SK-N-SH (cell line): ENCODE measurements around the gene SLC6A17. TPM values are rescaled to one million over a fixed set of nuclear protein-coding genes. Genes with fewer than 3 reads are reported as not detected.

Experiments used
- CTCF ChIA-PET: fragments of 300-600, 350-600 bp; formaldehyde crosslinking; extraction: SDS; loops from one replicate; lab custom pipeline; 2021; lab: Yijun Ruan, JAX
- POLR2A ChIA-PET: fragments of 350-600 bp; sonication (Branson Sonifier 250); formaldehyde crosslinking; extraction: SDS; loops from one replicate; lab custom pipeline; 2020; ENCODE audit warnings: antibody characterized with exemption, inconsistent platforms; lab: Yijun Ruan, JAX
- DNase-seq: peaks from one replicate; pipeline ENCODE4 v3.0.0; 2012
- H2AFZ ChIP-seq: fragments of 200-600 bp; sonication (generic); 2 replicates; pipeline ENCODE4 v1.8.1; 2016; ENCODE audit warnings: antibody characterized with exemption, mild to moderate bottlenecking, low read depth
- H3F3A ChIP-seq: fragments of 200-600 bp; sonication (generic); replicated peaks from 2 replicates; pipeline ENCODE3; 2016; ENCODE audit warnings: antibody characterized with exemption, mild to moderate bottlenecking; ENCODE audit not compliant: insufficient read depth
- H3K27ac ChIP-seq, 2 experiments: fragments of 200-500 bp in 1 of 2; fragments of 200-600 bp in 1 of 2; sonication (Bioruptor generic) in 1 of 2; sonication (generic), shearing (Covaris generic) in 1 of 2; 2 replicates each; pipeline versions ENCODE4 v1.5.1 to v1.6.1; 2014 to 2016; ENCODE audit warnings: low read depth in 2 of 2, inconsistent platforms in 1 of 2, low read length in 1 of 2, mild to moderate bottlenecking in 1 of 2, mixed read lengths in 1 of 2
- H3K27me3 ChIP-seq: fragments of 200-600 bp; sonication (generic), shearing (Covaris generic); 2 replicates; pipeline ENCODE4 v1.6.1; 2016; ENCODE audit warnings: mixed run types; ENCODE audit not compliant: insufficient read depth
- H3K36me3 ChIP-seq, 2 experiments: fragments of 200-500 bp in 1 of 2; fragments of 200-600 bp in 1 of 2; sonication (Bioruptor generic) in 1 of 2; sonication (generic) in 1 of 2; replicated peaks in 1 of 2; 2 replicates each; pipeline versions ENCODE3 to v1.5.1; 2014 to 2016; ENCODE audit warnings: low read length in 1 of 2, mild to moderate bottlenecking in 1 of 2; ENCODE audit not compliant: insufficient read depth in 2 of 2, control insufficient read depth in 1 of 2
- H3K4me1 ChIP-seq, 2 experiments: fragments of 200-500 bp in 1 of 2; fragments of 200-600 bp in 1 of 2; sonication (Bioruptor generic) in 1 of 2; sonication (generic), shearing (Covaris generic) in 1 of 2; 2 replicates each; pipeline versions ENCODE4 v1.5.1 to v1.6.1; 2014 to 2016; ENCODE audit warnings: low read depth in 1 of 2, low read length in 1 of 2, mixed run types in 1 of 2; ENCODE audit not compliant: insufficient read depth in 2 of 2, control insufficient read depth in 1 of 2
- H3K4me2 ChIP-seq: fragments of 200-600 bp; sonication (generic), shearing (Covaris generic); 2 replicates; pipeline ENCODE4 v1.6.1; 2017; ENCODE audit warnings: mixed run types
- H3K4me3 ChIP-seq, 2 experiments: fragments of 200-500 bp in 1 of 2; fragments of 200-600 bp in 1 of 2; sonication (Bioruptor generic) in 1 of 2; sonication (generic), shearing (Covaris generic) in 1 of 2; 2 replicates each; pipeline versions ENCODE4 v1.5.1 to v1.8.1; 2014 to 2016; ENCODE audit warnings: low read depth in 2 of 2, inconsistent platforms in 1 of 2, low read length in 1 of 2, mild to moderate bottlenecking in 1 of 2, mixed read lengths in 1 of 2, moderate library complexity in 1 of 2
- H3K79me2 ChIP-seq: fragments of 200-600 bp; sonication (generic); 2 replicates; pipeline ENCODE4 v1.8.1; 2017; ENCODE audit warnings: mild to moderate bottlenecking; ENCODE audit not compliant: insufficient read depth
- H3K9ac ChIP-seq: fragments of 200-600 bp; sonication (generic); 2 replicates; pipeline ENCODE4 v1.6.1; 2017; ENCODE audit warnings: mixed run types
- H3K9me2 ChIP-seq: fragments of 200-600 bp; sonication (generic); 2 replicates; pipeline ENCODE4 v1.6.1; 2017; ENCODE audit warnings: mixed run types
- H3K9me3 ChIP-seq: fragments of 200-600 bp; sonication (generic); 2 replicates; pipeline ENCODE4 v1.6.1; 2017; ENCODE audit warnings: mixed run types, mild to moderate bottlenecking, moderate library complexity
- H4K20me1 ChIP-seq: fragments of 200-600 bp; sonication (generic); 2 replicates; pipeline ENCODE4 v1.6.1; 2017; ENCODE audit warnings: mild to moderate bottlenecking, mixed run types; ENCODE audit not compliant: insufficient read depth
- CHD2 ChIP-seq: fragments of 150-350 bp; IDR thresholded peaks from 2 replicates; pipeline ENCODE4 v1.6.1; 2018; ENCODE audit warnings: low read length; ENCODE audit not compliant: partially characterized antibody
- EP300 ChIP-seq, 2 experiments: IDR thresholded peaks; 2 replicates each; pipeline versions ENCODE4 v1.4.0 to v1.6.1; 2012; ENCODE audit warnings: borderline replicate concordance in 1 of 2, low read depth in 1 of 2, low read length in 1 of 2
- EZH2phosphoT487 ChIP-seq: fragments of 200-600 bp; sonication (generic); IDR thresholded peaks from 2 replicates; pipeline ENCODE4 v1.6.1; 2017; ENCODE audit warnings: low read depth, mixed run types, mild to moderate bottlenecking, antibody characterized with exemption, moderate library complexity, borderline replicate concordance
- FOSL2 ChIP-seq: IDR thresholded peaks from 2 replicates; pipeline ENCODE4 v1.4.0; 2012; ENCODE audit warnings: low read depth, mild to moderate bottlenecking, moderate library complexity, borderline replicate concordance
- FOXJ3 ChIP-seq: sonication (generic); formaldehyde crosslinking; IDR thresholded peaks from 2 replicates; pipeline ENCODE4 v1.5.1; 2020; ENCODE audit warnings: mild to moderate bottlenecking, missing genetic modification reagents
- GABPA ChIP-seq: IDR thresholded peaks from 2 replicates; pipeline ENCODE4 v1.4.0; 2012; ENCODE audit warnings: low read depth, mild to moderate bottlenecking
- GATA2 ChIP-seq: sonication (generic); formaldehyde crosslinking; IDR thresholded peaks from 2 replicates; pipeline ENCODE4 v1.5.0; 2020; ENCODE audit warnings: mild to moderate bottlenecking, missing genetic modification reagents
- IRF3 ChIP-seq: fragments of 150-350 bp; IDR thresholded peaks from 2 replicates; pipeline ENCODE4 v1.6.1; 2016; ENCODE audit warnings: mild to moderate bottlenecking, low read depth, low read length
- MAX ChIP-seq: IDR thresholded peaks from 2 replicates; pipeline ENCODE4 v1.4.0; 2012; ENCODE audit warnings: low read depth
- MXI1 ChIP-seq: IDR thresholded peaks from 2 replicates; pipeline ENCODE4 v1.6.1; 2012; ENCODE audit warnings: mild to moderate bottlenecking, low read depth, low read length, improper control_type of control experiment
- NFIC ChIP-seq: IDR thresholded peaks from 2 replicates; pipeline ENCODE4 v1.4.0; 2012; ENCODE audit warnings: borderline replicate concordance
- NRF1 ChIP-seq: IDR thresholded peaks from 2 replicates; pipeline ENCODE4 v1.6.1; 2012; ENCODE audit warnings: low read depth, mild to moderate bottlenecking, low read length
- PBX3 ChIP-seq: IDR thresholded peaks from 2 replicates; pipeline ENCODE4; 2012
- RFX5 ChIP-seq: IDR thresholded peaks from 2 replicates; pipeline ENCODE4 v1.6.1; 2012; ENCODE audit warnings: mild to moderate bottlenecking, improper control_type of control experiment, low read length
- RXRA ChIP-seq: IDR thresholded peaks from 2 replicates; pipeline ENCODE4 v1.4.0; 2012; ENCODE audit warnings: low read depth, mild to moderate bottlenecking, borderline replicate concordance
- TAF1 ChIP-seq: IDR thresholded peaks from 2 replicates; pipeline ENCODE4 v1.6.1; 2012; ENCODE audit warnings: low read depth, mild to moderate bottlenecking, low read length, moderate library complexity, borderline replicate concordance
- TCF12 ChIP-seq: IDR thresholded peaks from 2 replicates; pipeline ENCODE4 v1.4.0; 2012
- USF2 ChIP-seq: fragments of 150-350 bp; IDR thresholded peaks from 2 replicates; pipeline ENCODE4 v1.6.1; 2017; ENCODE audit warnings: antibody characterized with exemption, low read length, low read depth, borderline replicate concordance
- ZBTB33 ChIP-seq: IDR thresholded peaks from 2 replicates; pipeline ENCODE4 v1.4.0; 2012; ENCODE audit warnings: low read depth, borderline replicate concordance
- WGBS: methylation state at CpG from one replicate; pipeline ENCODE4 v1.1.6; 2017; ENCODE audit warnings: low lambda C conversion rate; 5-methylcytosine and 5-hydroxymethylcytosine counted together
- polyA plus RNA-seq, 3 experiments: library from polyadenylated mRNA; depleted of rRNA; stranded (reverse); fragments of >200 nt; gene quantifications; 2 replicates each; pipeline ENCODE4 v1.2.3, GENCODE V29; 2012

The SLC6A17 gene
- polyA plus RNA-seq, 1 of the 3 experiments (the other 2 are of a cell fraction), result 0.67 TPM

- H3K9me3 ChIP-seq, result no peaks in the 10 kb centered on the region
- H3K9me2 ChIP-seq, result no peaks in the 10 kb centered on the region
- POLR2A ChIA-PET, result no interaction called here
- H3K4me2 ChIP-seq, result no peak overlapping the region
- peaks cover 20% of the 10 kb centered on the region; the same call in 1 of the 2 replicates for H3K27me3 ChIP-seq
- H3K36me3 ChIP-seq, result no peaks in the 10 kb centered on the region
- H3F3A ChIP-seq, result no peaks in the 10 kb centered on the region
- TF ChIP-seq EZH2phosphoT487 (no peak), RXRA (no peak), RFX5 (no peak), FOSL2 (no peak), IRF3 (no peak), TCF12 (no peak), MXI1 (no peak), NRF1 (no peak), USF2 (no peak), GABPA (no peak), FOXJ3 (CRISPR knock-in tag) (no peak), PBX3 (no peak)
- CTCF ChIA-PET, result interaction anchor here (0.7 to 4.7 kb wide), 5 partner anchors 11 to 34 kb away, joined by 3 to 23 read pairs (median 4); no protein-coding TSS in a partner anchor
- H3K4me1 ChIP-seq, result peaks cover 0 to 33% of the 10 kb centered on the region in 2 experiments; a peak in 1 of 4 replicates
- H2AFZ ChIP-seq, result no peak overlapping the region
- DNase-seq, result no peak
- no peaks in the 10 kb centered on the region for H3K79me2 ChIP-seq
- no peak overlapping the region for H3K4me3 ChIP-seq
- no peak overlapping the region for H3K9ac ChIP-seq
- 50% methylated on average over 4 of the region's 4 CpGs for WGBS
- no peak overlapping the region for H3K27ac ChIP-seq
- H4K20me1 ChIP-seq, result no peaks in the 10 kb centered on the region
Observed at GRCh38 chr1:110135246-110135645, 15.0 kb upstream of the SLC6A17 start.

- H3K9ac ChIP-seq, result no peak overlapping the region
- ChIA-PET POLR2A (interaction anchor here (1.0 kb wide), 1 partner anchor 9 kb away, joined by 3 read pairs; no protein-coding TSS in a partner anchor), CTCF (interaction anchor here (0.7 to 4.7 kb wide), 6 partner anchors 11 to 81 kb away, joined by 3 to 23 read pairs (median 4); no protein-coding TSS in a partner anchor)
- no peaks in the 10 kb centered on the region for H3F3A ChIP-seq
- peaks cover 20% of the 10 kb centered on the region; the same call in 1 of the 2 replicates for H3K27me3 ChIP-seq
- WGBS, result 85% methylated on average over 10 of the region's 10 CpGs
- H3K9me2 ChIP-seq, result no peaks in the 10 kb centered on the region
- no peaks in the 10 kb centered on the region for H4K20me1 ChIP-seq
- no peak for DNase-seq
- H2AFZ ChIP-seq, result no peak overlapping the region
- H3K4me1 ChIP-seq, result peaks cover 0 to 33% of the 10 kb centered on the region in 2 experiments; a peak in 1 of 4 replicates
- H3K4me2 ChIP-seq, result no peak overlapping the region
- no peaks in the 10 kb centered on the region for H3K36me3 ChIP-seq
- H3K27ac ChIP-seq, result no peak overlapping the region
- no peaks in the 10 kb centered on the region for H3K79me2 ChIP-seq
- H3K9me3 ChIP-seq, result no peaks in the 10 kb centered on the region
- no peak overlapping the region for H3K4me3 ChIP-seq
- TF ChIP-seq PBX3, result no peak
- TF ChIP-seq TAF1, result no peak
- no peak for TF ChIP-seq MAX
- no peak for TF ChIP-seq GATA2
- TF ChIP-seq CHD2, result no peak
- no peak for TF ChIP-seq NFIC
- TF ChIP-seq RXRA, result no peak
- no peak for TF ChIP-seq GABPA
- TF ChIP-seq EP300 (IDR thresholded peaks at IDR 0.05; ENCODE audit: borderline replicate concordance in 1 of 2, low read depth in 1 of 2, low read length in 1 of 2), result no peak
- TF ChIP-seq ZBTB33, result no peak
Observed at GRCh38 chr1:110135666-110136065, 14.6 kb upstream of the SLC6A17 start.
